GM19455 (cell line): ENCODE measurements around the gene ZFP3.
"Not testable (repeated sequence)": the region's sequence is repeated elsewhere in the genome, so short reads cannot be mapped to it uniquely, and the experiment has no call there.

ENCODE experiments used
- ATAC-seq: cut with Tn5 transposase; IDR thresholded peaks from one replicate; pipeline ENCODE4 v1.9.1; 2021; ENCODE audit not compliant: unreplicated experiment

Gene ZFP3

DNA sequence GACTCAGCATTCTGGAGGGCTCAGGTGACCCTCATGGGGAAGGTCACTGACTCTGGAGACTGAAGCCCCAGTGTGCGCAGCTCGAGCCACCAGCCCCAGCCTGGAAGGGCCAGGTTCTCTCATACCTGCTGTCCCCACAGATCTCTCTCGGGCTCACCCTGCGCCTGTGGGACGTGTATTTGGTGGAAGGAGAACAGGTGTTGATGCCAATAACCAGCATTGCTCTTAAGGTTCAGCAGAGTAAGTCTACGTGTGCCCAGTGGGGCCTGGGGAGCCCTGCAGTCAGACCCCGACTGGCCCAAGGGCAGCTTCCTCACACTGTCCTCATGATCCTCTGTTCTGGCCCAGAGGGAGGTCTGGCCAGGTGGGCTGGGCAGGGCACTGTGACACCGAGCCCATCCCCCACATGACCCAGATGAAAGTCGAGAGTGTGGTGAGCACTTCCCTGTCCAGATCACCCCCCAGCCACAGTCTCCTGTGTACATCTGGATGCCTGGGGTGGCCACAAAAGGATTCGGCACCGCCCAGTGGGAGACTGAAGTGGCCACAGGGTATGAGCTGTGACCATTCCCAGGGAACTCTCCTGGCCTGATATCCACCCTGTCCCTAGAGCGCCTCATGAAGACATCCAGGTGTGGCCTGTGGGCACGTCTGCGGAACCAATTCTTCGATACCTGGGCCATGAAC lies 59.4 kb downstream of the ZFP3 start:
- not testable (repeated sequence) for ATAC-seq

- not testable (repeated sequence) for ATAC-seq
Observed at GRCh38 chr17:5138198-5138544, 59.9 kb downstream of the ZFP3 start.

DNA sequence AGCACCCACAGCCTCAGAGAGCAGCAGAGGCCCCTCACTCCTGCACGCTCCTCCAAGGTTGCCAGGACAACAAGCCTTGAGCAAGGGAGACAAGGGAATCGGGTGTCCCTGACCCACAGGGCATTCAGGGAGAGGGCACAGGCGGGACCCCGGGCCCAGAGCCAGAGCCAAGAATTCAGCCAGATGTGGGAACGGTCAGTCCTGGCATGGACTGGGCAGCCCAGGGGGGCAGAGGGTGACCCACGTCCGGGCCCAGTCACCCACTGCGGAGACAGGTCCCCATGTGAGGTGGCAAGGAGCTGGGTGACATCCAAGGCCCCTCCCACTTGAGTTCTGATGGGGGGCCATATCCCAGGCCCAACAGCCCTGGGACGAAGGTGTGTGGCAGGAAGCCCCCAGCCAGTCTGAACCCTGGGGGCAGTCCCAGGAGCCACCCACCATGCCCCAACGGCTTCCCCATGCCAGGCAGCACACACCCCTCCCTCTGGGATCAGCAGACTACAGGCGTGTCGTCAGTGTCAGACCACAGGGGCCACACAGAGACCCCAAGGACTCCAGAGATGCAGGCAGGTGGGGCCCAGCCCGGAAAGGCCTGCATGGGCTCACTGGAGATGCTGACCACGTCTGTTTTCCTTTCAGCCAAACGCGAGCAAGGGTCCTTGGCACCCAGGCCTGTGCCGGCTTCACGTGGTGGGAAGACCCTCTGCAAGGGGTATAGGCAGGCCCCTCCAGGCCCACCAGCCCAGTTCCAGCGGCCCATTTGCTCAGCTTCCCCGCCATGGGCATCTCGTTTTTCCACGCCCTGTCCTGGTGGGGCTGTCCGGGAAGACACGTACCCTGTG lies 60.6 kb downstream of the ZFP3 start:
- ATAC-seq, result no peak

GRCh38 chr17:5139458-5139732 lies 61.1 kb downstream of the ZFP3 start:
- ATAC-seq, result no peak

- ATAC-seq, result not testable (repeated sequence)
Observed at GRCh38 chr17:5142877-5143276, 64.6 kb downstream of the ZFP3 start.
